NCI-H748 (cell line): ENCODE data around the gene GCLC.
"Not testable (repeated sequence)": the region's sequence is repeated elsewhere in the genome, so short reads cannot be mapped to it uniquely, and the experiment has no call there.

ENCODE experiments used
- DNase-seq: peaks from one replicate; lab custom pipeline; 2025; ENCODE audit not compliant: unreplicated experiment; lab: John Stamatoyannopoulos, UW

GCLC gene

DNA sequence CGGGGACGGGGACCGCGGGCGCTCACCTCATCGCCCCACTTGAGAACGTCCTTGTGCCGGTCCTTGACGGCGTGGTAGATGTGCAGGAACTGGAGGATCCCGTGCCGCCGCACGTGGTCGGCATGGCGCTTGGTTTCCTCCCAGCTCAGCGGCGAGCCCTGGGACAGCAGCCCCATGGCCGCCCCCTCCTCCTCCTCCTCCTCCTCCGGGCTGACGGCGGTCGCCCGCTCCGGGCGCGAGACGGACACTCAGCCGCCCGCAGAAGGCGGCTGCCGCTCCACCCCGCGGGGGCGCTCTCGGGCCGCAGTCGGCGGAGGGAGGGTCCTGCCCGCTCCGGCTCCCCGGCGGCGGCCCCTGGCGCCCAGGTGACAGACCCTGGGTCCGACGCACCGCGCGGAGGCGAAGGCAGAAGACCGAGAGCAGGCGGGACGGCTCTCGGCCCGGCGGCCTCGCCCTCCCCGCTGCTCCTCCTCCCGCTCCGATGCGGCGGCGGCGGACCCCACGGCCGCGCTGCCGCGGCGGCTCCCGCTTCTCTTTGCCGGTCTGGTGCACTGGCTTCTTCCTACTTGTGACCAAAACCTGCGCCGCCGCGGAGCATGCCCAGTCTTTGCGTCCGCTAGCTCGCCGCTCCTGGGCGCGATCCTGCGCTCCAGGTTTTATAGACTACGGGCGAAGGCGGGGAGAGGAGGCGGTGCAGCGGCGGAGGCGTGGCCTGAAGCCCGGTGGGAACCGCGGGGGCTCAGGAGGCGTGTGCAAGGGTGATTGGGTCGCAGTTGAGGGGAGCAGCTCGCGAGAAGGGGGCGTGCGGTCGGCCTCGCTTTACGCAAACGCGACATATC is at the start of gene GCLC:
Gene GCLC (minus strand): TSS at position 632 of the 839 bp plus-strand sequence. CDS start 456 bp downstream, at position 176.
- DNase-seq = peak; percentile 95

GRCh38 chr6:53594596-53594995 is 49.7 kb upstream of the GCLC start:
- DNase-seq = no peak

- DNase-seq = no peak
These were observed 48.1 kb upstream of the GCLC start for GRCh38 chr6:53593001-53593488.

GRCh38 chr6:53591873-53592272 is 47.0 kb upstream of the GCLC start:
- no peak for DNase-seq

DNA sequence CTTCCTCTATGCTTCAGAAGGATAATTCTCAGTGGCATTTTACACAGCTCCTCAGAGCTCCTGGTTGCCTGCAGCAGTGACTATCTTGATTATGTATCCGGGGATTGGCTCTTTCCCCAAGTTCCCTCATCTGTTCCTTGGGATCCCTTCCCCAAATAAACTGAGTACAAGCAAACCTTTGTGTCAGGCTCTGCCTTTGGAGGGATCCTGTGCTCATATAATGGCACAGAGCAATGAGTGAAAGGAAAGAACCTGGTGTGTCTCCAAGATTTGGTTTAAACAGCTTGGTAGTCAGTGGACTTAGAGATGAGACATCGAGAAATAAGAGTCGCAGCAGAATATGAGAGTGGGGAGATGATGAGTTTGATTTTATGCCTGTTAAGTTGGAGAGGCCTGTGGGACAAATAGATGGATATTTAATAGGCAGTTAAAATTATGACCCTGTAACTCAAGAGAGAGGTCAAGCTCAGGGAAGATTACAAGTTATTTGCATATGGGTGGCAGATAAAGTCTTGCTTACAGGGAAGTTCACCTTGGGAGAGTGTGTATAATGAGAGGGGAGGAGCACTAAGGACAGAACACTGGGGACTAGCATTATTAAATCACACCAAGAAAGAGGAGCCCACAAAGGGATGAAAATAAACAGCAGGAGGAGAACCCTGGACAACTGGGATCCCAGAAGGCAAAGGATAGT is 44.1 kb upstream of the GCLC start:
- DNase-seq = no peak

- peak; percentile 49 for DNase-seq
These were observed 42.4 kb upstream of the GCLC start for GRCh38 chr6:53587291-53587690.

DNA sequence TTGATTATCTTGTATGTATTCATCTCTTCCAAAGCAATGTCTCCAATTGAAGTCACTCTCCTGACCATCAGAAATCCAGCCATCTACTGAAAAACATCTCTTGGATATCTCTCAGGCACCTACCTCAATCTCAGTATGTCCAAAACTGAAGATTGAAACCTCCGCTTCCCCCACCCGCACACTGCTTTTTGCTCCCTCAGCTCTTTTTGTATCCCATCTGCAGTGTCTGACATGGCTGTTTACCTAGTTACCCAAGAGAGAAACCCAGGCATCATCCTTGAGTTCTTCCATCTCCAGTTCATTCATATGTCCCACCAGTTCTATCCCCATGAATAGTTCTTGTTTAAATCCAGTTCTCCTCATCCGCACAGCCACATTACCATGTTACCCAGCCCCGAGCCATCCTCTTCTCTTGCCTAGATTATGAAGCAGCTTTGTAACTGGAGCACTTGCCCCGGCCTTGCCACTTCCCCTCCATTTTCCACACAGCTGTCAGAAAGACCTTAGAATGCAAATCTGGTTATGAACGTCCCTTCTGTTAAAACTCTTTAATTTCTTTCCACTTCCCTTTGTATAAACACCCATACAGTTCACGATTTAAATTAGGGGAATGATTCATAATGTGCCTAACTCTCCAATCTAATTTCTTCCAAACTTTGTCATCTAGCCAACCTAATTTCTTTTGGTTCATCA is 40.5 kb upstream of the GCLC start:
- no peak for DNase-seq

DNA sequence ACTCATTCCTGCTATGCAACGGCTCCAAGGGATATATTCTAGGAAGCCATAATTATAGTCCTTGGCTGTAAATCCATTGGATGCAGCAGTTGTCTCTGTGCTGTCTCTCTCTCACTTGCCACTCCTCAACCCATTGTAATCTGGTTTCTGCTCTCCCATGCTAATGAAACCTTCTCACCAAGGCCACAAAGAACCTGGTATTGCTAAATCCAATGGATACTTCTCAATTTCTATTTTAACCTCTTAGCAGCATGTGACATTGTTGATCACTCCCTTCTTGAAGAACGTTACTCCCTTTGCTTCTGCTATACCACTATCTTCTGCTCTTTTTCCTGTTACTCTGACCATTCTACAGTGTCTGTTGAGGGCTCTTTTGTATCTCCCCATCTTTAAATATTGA is 39.8 kb upstream of the GCLC start:
- no peak for DNase-seq

GRCh38 chr6:53583451-53583850 is 38.5 kb upstream of the GCLC start:
- no peak for DNase-seq

- no peak for DNase-seq
These were observed 38.1 kb upstream of the GCLC start for GRCh38 chr6:53582963-53583362.

GRCh38 chr6:53581856-53582255 is 37.0 kb upstream of the GCLC start:
- no peak for DNase-seq

DNA sequence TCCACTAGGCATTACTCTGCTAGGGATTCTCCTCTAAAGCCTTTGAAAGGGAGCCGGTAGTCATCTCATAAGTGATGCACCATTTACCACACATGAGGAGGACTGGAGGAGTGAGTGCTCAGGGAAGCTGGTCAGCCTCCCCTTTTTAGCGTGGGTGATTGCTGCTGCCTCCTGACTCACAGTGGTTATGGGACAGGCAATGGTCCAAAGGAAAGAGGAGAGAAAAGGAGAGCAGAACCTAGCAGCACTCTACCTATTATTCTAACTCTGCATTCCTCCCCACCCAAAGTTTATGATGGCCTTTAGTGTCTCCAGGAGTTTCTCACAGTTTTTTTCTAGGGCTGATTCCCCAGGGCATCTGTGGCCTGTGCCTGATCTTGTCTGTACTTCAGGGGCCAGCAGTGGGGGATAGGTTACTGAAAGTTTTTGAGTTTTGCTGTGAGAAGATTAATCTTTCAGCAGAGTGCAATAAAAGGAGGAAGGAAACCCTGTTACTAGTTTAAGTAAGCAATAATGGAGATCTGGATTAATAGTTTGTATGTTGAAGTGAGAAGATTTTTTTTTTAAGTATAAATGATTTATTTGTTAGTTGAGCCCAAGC is 36.4 kb upstream of the GCLC start:
- no peak for DNase-seq

DNA sequence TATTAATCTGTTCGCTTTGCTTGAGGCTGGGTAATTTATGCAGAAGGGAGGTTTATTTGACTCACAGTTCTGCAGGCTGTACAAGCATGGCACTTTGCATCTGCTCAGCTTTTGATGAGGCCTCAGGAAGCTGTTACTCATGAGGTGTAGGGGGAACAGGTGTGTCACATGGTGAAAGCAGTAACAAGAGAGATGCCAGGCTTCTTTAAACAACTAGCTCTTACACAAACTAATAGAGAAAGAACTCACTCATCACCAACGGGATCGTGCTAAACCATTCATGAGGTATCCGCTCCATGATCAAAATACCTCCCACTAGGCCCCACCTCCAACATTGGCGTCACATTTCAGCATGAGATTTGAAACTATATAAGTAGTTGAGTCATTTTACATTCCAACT is 34.4 kb upstream of the GCLC start:
- DNase-seq = peak; percentile 32

DNA sequence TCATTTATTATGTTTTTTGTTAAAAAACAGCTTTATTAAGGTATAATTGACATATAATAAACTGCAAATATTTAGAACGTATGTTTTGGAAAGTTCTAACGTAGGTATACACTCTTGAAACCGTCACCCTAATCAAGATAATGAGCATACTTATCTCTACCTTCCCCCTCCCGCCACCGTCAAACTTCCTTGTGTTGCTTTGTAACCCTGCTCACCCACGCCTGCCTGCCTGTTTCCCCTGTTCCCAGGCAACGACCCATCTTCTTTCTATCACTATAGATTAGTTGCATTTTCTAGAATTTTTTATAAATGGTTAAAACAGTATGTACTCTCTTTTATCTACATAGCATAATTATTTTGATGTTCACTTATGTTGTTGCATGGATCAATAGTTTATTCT is 33.5 kb upstream of the GCLC start:
- DNase-seq = peak; percentile 72

DNA sequence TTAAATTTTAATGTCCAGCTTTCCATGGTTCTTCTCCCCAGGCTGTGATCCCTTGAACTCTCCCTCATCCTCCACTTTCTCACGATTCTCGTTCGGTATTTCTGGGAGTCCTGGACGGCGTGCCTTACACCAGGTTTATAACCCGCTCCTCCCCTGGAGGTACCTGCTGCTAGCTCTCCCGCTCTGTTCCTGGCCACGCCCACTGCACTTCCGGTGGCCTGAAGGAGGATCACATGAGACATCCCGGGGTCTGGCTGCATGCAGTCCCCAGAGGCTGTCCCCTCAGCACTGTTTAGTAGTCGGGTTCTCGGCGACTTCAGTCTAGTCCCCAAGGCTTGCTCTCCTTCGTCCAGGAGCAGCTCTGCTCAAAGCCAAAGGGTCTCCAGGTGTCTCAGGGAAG is 28.4 kb upstream of the GCLC start:
- peak; percentile 67 for DNase-seq

- not testable (repeated sequence) for DNase-seq
These were observed 27.5 kb upstream of the GCLC start for GRCh38 chr6:53572379-53572778.

- DNase-seq = no peak
These were observed 24.1 kb upstream of the GCLC start for GRCh38 chr6:53568776-53569616.

- DNase-seq = no peak
These were observed 22.8 kb upstream of the GCLC start for GRCh38 chr6:53567701-53568100.

GRCh38 chr6:53566755-53567154 is 21.9 kb upstream of the GCLC start:
- peak; percentile 80 for DNase-seq

DNA sequence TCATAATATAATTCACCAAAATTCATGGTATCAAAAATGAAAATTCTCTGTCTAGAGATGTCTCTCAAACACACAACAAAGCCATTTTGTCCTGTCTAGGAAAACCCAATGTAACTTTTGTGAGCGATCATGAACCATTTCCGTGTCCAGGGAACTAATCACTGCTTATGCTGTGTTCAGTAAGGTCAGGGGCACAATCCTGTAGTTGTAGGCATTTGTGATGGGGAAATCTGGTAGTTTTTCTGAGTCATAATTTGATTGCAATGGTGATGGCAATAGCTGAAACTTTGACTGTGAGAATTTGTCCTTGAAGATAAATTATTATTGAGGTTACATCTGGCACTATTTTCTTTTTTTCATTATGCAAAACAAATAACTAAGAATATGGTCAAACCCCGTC is 21.0 kb upstream of the GCLC start:
- DNase-seq = no peak
